ENCODE data around the gene CNTN1.

- TF ChIP-seq POLR2AphosphoS5 (IDR thresholded peaks at IDR 0.05; ENCODE audit: low read depth, low read length) (no peak), TAF1 (IDR thresholded peaks at IDR 0.05; ENCODE audit: low read depth, low read length) (no peak), POLR2A (IDR thresholded peaks at IDR 0.05; ENCODE audit: low read depth, low read length) (no peak), PAX5 (IDR thresholded peaks at IDR 0.05; ENCODE audit: insufficient read depth, low read length, severe bottlenecking) (no peak), SPI1 (IDR thresholded peaks at IDR 0.05; ENCODE audit: low read depth, low read length) (no peak)
These were observed 22.4 kb downstream of the CNTN1 start for GRCh38 chr12:40714636-40715035.

All from GM12891 (cell line).